ENCODE data around the gene FOXP1. TPM values are rescaled to one million over a fixed set of nuclear protein-coding genes. Genes with fewer than 3 reads are reported as not detected.

The FOXP1 gene
- total and polyA plus RNA-seq, 2 donors from 2014 or later = 6.7 to 87.2 TPM

GRCh38 chr3:71607364-71607763 lies 23.8 kb upstream of the FOXP1 start:
- no peaks in the 10 kb centered on the region for H3K36me3 ChIP-seq (ENCODE audit: control insufficient read depth in 2 of 3, insufficient read depth in 3 of 3, low read length in 3 of 3)
- no peak for DNase-seq
- H3K4me3 ChIP-seq (ENCODE audit: low read length in 3 of 3) = no peak overlapping the region
- H3K27me3 ChIP-seq (ENCODE audit: control insufficient read depth, insufficient read depth, low read length) = no peaks in the 10 kb centered on the region
- no peak overlapping the region for H3K27ac ChIP-seq (ENCODE audit: low read depth in 2 of 2, low read length in 2 of 2)
- no peak for FAIRE-seq
- intact Hi-C loops (cut with DNase I) = no loop called here
- H3K9ac ChIP-seq (ENCODE audit: low read length in 3 of 3) = no peak overlapping the region
- no peaks in the 10 kb centered on the region for H3K4me1 ChIP-seq (ENCODE audit: control insufficient read depth in 2 of 3, insufficient read depth in 2 of 3, low read depth in 1 of 3, low read length in 3 of 3)
- H3K9me3 ChIP-seq (ENCODE audit: control insufficient read depth in 2 of 3, insufficient read depth in 1 of 3, low read length in 3 of 3) = peaks cover 0 to 3% (median 0%) of the 10 kb centered on the region in 3 donors
- no peak for TF ChIP-seq CTCF (IDR thresholded peaks at IDR 0.05; ENCODE audit: borderline replicate concordance, extremely low read depth, insufficient read depth)

GRCh38 chr3:71606582-71606981 lies 23.1 kb upstream of the FOXP1 start:
- no peaks in the 10 kb centered on the region for H3K36me3 ChIP-seq (ENCODE audit: control insufficient read depth in 2 of 3, insufficient read depth in 3 of 3, low read length in 3 of 3)
- H3K4me3 ChIP-seq (ENCODE audit: low read length in 3 of 3) = no peak overlapping the region
- no peaks in the 10 kb centered on the region for H3K27me3 ChIP-seq (ENCODE audit: control insufficient read depth, insufficient read depth, low read length)
- FAIRE-seq (no peak), DNase-seq (no peak)
- no peak overlapping the region for H3K9ac ChIP-seq (ENCODE audit: low read length in 3 of 3)
- H3K9me3 ChIP-seq (ENCODE audit: control insufficient read depth in 2 of 3, insufficient read depth in 1 of 3, low read length in 3 of 3) = peaks cover 0 to 3% (median 0%) of the 10 kb centered on the region in 3 donors
- no peaks in the 10 kb centered on the region for H3K4me1 ChIP-seq (ENCODE audit: control insufficient read depth in 2 of 3, insufficient read depth in 2 of 3, low read depth in 1 of 3, low read length in 3 of 3)
- TF ChIP-seq CTCF (IDR thresholded peaks at IDR 0.05; ENCODE audit: borderline replicate concordance, extremely low read depth, insufficient read depth) = no peak
- intact Hi-C loops (cut with DNase I) = no loop called here
- H3K27ac ChIP-seq (ENCODE audit: low read depth in 2 of 2, low read length in 2 of 2) = no peak overlapping the region

DNA sequence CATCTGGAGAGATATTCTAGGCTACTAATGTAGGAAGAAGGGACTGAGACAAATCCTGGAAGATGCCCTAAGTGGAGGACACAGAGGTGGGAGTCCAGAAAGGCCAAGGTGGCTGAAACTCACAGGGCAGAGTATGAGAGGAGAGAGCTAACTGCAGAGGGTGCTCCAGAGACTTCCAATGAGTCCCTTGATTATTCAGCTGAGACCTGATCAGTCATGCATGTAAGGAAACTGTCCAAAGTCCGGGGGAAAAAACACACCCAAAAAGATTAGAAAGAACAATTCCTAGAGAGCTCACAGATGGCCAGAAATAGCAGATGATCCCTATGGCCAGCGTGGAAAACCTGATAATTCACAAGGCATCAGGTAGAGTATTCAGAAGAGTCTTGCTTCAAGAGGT lies 18.7 kb upstream of the FOXP1 start:
- intact Hi-C loops (cut with DNase I) = no loop called here
- TF ChIP-seq CTCF (IDR thresholded peaks at IDR 0.05; ENCODE audit: borderline replicate concordance, extremely low read depth, insufficient read depth) = peak; percentile 27
- Histone ChIP-seq H3K27me3 (ENCODE audit: control insufficient read depth, insufficient read depth, low read length) (no peaks in the 10 kb centered on the region), H3K4me3 (ENCODE audit: low read length in 3 of 3) (no peak overlapping the region), H3K27ac (ENCODE audit: low read depth in 2 of 2, low read length in 2 of 2) (no peak overlapping the region), H3K36me3 (ENCODE audit: control insufficient read depth in 2 of 3, insufficient read depth in 3 of 3, low read length in 3 of 3) (no peaks in the 10 kb centered on the region), H3K9me3 (ENCODE audit: control insufficient read depth in 2 of 3, insufficient read depth in 1 of 3, low read length in 3 of 3) (peaks cover 0 to 3% (median 0%) of the 10 kb centered on the region in 3 donors), H3K4me1 (ENCODE audit: control insufficient read depth in 2 of 3, insufficient read depth in 2 of 3, low read depth in 1 of 3, low read length in 3 of 3) (no peaks in the 10 kb centered on the region), H3K9ac (ENCODE audit: low read length in 3 of 3) (no peak overlapping the region)
- FAIRE-seq (no peak), DNase-seq (peak in 1 of 5 donors; percentile 45)

DNA sequence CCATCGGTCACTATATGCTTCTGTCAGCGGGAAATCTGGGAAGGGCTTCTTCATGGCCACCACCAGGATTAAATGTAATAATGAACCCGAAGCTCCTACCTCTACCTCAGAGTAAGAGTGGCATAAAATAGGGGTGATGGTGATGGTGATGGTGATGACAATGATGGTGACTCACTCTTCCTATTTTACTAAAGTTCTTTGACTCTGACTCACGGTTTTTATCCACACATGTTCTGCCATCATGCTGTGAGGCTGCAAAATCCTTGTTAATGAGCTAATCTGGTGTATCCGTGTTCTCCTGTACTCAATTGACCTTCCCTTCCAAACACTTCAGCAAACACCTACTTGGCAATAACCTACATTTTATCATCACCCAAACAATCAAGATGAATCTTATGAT lies 18.3 kb upstream of the FOXP1 start:
- peaks cover 0 to 3% (median 0%) of the 10 kb centered on the region in 3 donors for H3K9me3 ChIP-seq (ENCODE audit: control insufficient read depth in 2 of 3, insufficient read depth in 1 of 3, low read length in 3 of 3)
- no peaks in the 10 kb centered on the region for H3K27me3 ChIP-seq (ENCODE audit: control insufficient read depth, insufficient read depth, low read length)
- FAIRE-seq (no peak), DNase-seq (no peak)
- H3K4me3 ChIP-seq (ENCODE audit: low read length in 3 of 3) = no peak overlapping the region
- intact Hi-C loops (cut with DNase I) = no loop called here
- H3K27ac ChIP-seq (ENCODE audit: low read depth in 2 of 2, low read length in 2 of 2) = no peak overlapping the region
- no peak overlapping the region for H3K9ac ChIP-seq (ENCODE audit: low read length in 3 of 3)
- no peak for TF ChIP-seq CTCF (IDR thresholded peaks at IDR 0.05; ENCODE audit: borderline replicate concordance, extremely low read depth, insufficient read depth)
- H3K4me1 ChIP-seq (ENCODE audit: control insufficient read depth in 2 of 3, insufficient read depth in 2 of 3, low read depth in 1 of 3, low read length in 3 of 3) = no peaks in the 10 kb centered on the region
- H3K36me3 ChIP-seq (ENCODE audit: control insufficient read depth in 2 of 3, insufficient read depth in 3 of 3, low read length in 3 of 3) = no peaks in the 10 kb centered on the region
